ENCODE data around the gene SAMD14.

Gene SAMD14

DNA sequence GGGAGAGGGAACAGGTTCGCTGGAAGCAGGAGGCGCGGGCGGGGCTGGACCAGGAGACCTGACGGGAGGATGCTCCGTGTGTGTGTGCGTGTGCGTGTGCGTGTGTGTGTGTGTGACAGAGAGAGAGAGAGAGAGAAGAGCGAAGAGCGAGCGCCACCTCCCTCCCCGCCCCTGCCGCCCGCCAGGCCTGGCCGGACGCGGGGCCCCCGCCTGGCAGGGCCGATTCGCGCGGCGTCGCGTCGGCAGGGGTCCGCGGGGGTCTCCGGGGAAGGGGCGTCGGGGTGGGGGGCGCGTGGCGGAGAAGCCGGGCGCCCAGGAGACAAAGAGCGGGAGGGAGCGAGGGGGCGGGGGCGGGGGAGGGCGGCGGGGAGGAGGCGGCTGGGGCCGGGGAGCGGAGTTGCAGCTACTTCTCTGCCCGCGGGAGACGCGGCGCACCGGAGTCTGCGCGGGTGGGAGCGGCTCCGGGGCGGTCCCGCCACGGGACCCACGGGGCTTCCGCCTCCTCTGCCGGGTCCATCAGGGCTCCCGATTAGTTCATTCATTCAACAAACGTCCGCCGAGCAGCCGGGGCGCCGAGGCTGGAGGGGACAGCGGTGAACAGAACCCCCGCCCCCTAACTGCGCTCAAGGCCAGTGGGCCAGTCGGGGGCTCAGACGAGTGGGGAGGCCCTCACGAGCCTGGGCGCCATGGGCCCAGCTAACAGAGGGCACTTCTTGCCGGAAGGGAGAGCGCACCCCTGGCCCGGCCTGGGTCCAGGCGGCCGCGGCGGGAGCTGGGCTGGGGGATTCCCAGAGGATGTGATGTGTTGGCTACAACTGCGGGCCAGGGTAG, at the start of gene SAMD14:
TSS of gene SAMD14 (minus strand) at position 433 of the 831 bp plus-strand sequence. CDS start 5,201 bp downstream, outside the sequence.
- DNase-seq (ENCODE audit: low read depth), result no peak

DNA sequence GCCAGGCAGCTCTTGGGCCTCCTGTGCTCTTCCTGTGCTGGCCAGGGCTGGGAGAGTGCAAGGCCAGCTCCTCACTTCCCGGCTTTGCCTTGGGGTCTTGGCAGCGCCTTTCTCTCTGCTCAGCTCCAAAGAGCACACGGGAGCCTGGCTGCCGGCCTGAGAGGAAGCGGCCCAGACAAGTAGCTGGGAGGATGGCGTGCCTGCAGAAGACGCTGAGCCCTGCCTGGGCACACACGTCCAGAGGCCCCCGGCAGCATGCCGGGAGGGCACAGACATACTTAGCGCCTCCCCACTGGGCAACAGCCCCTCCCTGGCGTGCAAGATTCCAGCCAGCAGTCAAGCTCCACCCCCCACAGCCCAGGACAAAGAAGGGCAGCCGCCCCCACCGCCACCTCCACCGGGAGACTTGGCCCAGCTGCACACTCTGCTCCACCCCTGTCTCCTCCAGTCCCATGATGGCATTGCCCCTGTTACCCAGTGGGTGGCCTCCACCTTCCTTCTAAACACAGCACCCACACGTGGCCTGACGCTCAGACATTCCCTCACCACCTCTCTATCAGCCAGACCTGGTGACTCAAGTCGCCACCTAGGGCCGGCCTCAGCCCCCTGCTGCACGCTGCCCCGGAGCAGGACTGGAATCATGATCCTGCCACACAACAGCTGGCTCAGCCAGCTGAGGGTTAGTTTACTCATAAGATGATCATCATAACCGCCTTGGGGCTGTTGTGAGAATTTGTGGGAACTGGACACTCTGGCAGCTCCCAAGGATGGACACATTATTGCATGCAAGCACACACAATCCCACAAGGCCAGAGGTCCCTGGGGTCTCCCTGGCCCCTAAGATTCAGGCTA, 48.2 kb upstream of the SAMD14 start:
- peak; percentile 32 for DNase-seq (ENCODE audit: low read depth)

DNA sequence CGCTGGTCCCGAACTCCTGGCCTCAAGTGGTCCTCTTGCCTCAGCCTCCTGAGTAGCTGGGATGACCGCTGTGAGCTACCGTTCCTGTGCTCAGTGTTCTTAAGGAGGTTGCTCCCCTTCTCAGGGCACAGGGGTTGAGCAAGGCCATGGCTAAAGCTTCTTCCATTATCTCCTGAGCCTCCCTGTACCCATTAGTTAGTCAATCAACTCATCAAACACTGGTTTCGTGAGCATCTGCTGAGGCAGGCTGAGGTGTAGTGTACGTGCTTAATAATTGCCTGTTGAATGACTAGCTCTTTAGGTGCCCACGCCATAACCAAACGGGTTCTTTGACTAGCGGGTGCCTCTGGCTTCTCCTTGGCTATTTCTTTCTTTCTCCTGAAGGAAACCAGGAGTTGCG, 47.5 kb upstream of the SAMD14 start:
- no peak for DNase-seq (ENCODE audit: low read depth)

DNA sequence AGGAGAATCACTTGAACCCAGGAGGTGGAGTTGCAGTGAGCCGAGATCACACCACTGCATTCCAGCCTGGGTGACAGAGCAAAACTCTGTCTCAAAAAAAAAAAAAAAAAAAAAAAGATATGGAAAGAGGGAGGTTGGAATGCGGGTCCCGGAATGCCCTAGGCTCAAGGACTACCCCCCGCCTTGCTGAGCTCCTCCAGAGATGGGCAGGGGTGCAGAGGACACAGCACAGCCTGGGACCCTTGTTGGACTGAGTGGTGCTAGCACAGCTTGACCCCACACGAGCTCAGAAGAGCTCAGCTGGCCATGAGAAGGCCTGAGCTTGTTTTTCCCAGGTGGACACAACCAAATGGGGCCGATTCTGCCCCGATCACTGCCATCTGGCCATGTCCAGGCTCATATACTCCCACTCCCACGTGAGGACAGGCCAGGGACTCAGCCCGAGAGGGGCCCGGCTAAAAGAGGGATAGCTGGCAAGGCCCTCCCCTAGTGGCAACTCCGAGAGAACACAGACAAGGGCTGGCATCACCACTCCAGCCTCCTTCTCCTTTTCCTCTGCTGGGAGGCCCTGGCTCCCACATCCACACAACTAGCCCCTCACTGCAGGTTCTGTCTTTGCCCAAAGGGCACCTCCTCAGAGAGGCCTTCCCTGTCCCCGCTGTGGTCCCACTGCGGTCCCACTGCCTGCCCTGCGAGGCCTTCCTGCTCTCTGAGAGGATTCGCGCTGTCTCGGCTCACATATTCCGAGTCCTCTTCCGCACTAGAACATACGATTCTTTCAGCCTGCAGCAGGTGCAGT, 46.8 kb upstream of the SAMD14 start:
- DNase-seq (ENCODE audit: low read depth), result no peak

DNA sequence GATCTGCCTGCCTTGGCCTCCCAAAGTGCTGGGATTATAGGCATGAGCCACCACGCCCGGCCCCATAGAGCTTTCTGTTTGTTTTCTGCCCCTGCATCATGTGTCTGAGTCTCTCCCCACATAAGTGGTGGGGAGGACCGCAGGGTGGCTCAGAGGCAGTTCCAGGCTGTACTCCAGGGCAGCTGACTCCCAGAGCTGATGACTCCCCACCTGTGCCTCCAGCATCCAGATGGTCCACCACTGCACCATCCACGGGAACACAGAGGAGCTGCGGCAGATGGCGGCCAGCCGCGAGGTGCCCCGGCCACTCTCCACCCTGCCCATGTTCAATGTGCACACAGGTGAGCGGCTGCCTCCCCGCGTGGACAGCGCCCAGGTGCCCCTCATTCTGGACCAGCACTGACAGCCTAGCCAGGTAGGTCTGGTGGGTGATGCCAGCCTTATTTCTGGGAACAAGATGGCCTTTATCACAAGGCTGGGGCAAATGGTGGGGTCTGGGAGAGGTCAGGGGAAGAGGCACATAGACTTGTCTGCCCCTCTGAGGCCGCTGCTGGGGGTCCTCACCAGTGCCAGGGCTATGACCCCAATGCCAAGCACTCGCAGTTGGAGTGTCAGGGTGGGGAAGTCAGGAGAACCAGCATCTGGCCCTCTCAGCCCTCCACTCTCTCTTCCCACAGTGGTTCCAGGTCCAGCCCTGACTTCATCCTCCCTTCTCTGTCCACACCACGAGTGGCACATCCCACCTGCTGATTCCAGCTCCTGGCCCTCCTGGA, 45.3 kb upstream of the SAMD14 start:
- no peak for DNase-seq (ENCODE audit: low read depth)

DNA sequence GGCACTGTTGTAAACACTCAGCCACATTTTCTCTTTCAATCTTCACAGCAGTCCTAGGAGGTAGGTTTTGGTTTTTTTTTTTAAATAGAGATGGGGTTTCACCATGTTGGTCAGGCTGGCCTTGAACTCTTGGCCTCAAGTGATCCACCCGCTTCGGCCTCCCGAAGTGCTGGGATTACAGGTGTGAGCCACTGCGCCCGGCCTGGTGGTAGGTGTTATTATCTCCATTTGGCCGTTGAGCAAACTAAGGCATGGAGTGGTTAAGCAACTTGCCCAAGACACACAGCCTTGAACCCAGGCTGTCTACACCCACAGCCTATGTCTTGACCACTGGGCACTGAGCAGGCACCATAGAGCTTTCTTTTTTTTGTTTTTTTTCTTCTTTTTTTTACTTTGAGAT, 44.5 kb upstream of the SAMD14 start:
- no peak for DNase-seq (ENCODE audit: low read depth)

DNA sequence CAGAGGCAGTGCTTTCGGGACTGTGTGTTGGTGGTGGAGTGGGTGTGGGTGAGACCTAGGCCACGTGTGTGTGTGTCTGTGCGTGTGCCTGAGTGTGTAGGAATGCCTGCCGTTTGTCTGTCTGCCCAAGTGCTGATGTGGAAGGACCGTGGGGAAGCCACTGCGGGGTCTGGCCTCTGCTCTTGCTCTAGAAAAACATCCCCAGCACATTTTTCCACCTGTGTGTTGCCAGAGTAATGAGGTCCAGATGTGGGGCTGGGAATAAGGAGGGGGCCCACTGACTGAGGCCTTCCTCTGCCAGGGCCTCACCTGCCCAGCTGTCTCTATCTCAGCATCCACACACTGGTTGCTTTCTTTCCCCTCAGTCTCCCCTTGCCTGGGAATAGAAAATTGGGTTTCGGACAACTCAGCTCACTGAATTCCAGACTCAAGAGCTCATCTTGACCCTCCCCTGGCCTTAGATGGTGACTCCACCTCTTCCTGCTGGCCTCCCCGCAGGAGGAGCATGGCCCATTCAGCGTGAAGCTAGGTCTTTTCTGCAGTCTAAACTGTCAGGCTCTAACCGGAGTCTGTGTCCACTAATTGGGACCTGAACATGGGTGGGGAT, 43.5 kb upstream of the SAMD14 start:
- no peak for DNase-seq (ENCODE audit: low read depth)

DNA sequence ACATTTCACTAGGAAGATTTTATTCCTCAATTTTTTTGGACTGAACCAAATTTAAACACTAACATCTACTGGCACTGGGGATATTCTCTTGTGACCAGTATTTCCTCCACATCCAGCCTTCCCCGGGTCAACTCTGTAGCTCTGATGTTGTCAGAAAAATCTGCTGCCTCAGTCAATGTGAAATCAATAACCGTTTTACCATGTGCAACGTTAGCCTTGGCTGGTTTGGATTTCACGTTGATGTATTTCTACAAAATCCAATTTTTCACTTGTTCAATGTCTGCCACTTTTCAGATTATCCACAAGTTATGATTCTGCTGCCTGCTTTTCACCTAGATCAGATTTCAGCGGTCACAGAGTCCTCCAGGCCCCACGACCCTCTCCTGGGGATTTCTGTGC, 43.0 kb upstream of the SAMD14 start:
- no peak for DNase-seq (ENCODE audit: low read depth)

DNA sequence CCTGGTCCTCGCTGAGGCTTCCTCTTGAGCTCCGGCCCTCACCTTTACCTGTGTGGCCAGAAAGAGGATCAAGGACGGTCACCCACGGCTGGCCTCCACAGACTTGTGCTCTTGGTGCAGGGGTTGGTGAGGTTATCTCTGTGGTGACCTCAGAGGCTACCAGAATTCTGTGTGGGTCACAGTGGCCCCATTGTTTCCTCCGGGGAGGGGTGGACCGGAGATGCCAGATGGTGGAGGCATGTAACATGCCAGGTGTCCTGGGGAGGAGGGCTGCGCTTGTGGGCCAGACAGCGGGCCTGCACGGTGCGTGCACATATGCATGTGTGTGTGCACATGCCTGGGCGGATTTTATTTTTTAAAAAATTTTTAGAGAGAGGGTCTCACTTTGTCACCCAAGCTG, 42.2 kb upstream of the SAMD14 start:
- DNase-seq (ENCODE audit: low read depth), result no peak

DNA sequence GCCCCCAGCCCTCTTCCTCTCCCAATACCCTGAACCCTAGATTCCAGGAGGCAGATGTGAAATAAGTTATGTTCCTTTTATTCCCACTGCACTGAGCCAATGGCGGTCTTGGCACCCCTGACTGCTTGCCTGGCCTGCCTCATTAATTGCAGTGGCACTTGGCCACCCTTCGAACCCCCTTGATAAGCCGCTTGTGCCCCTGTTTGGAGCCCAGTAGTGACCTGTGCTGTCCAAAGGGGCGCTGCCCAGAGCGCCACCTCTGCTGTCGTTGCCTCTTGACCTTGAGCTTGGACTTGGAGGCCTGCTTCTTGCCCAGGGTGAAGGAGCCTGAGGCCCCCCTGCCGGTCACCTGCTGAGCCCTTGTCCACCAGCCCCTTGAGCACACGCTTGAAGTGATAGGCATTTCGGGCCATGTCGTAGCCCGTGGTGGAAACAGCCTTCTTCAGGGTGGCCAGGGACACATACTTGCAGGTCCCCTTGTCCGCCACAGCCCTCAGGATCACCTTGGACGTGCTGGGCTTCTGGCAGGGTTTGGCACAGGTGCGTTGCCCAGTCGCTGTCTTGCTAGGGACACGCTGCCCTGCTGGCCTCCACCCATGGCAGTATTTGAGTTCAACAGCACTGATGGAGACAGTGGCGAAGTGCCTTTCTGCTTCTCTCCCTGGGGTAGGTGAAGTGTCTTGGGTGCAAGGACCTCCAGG, 41.6 kb upstream of the SAMD14 start:
- DNase-seq (ENCODE audit: low read depth), result no peak

DNA sequence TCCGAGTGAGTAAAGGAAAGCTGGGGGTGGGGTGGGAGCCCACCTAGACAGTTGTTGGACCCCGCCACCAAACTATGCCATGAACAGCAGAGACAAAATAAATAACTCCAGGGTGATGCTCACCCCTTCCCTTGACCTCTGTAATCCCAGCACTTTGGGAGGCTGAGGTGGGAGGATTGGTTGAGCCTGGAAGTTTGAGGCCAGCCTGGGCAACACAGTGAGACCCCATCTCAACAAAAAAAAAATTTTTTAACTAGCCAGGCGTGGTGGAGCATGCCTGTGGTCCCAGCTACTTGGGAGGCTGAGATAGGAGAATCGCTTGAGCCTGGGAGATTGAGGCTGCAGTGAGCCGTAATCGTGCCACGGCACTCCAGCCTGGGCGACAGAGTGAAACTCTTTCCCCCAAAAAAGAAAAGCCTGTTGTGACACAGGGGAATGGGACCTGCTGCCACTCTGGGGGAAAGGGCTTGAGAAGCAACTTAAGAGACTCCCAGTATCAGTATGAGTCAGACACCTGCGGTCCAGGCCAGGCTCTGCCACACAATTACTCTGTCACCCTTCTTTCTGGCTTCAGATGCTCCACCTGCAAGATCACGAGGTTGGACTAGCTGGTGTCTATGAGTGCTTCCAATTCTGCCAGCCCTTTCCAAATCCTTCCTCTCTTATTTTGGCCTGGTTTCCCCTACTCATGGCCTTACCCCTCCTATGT, 40.9 kb upstream of the SAMD14 start:
- no peak for DNase-seq (ENCODE audit: low read depth)

DNA sequence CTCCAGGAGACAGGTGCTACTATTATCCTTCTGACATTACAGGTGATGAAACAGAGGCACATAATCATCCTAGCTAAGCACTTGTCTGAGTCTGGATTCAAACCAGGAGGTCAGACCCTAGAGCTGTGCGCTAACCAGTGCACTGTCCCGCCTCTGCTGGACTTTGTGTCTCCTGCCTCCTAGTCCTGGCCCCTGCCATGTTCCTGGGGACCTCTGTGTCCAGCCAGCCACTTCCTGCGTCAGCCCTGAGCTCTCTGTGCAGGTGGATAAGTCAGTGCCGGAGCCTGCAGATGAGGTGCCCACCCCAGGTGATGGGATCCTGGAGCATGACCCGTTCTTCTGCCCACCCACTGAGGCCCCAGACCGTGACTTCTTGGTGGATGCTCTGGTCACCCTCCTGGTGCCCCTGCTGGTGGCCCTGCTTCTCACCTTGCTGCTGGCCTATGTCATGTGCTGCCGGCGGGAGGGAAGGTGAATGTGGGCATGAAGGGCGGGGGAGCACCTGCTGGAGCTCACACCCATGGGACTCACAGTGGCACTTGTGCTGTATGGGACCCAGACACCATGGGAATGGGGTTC, 40.0 kb upstream of the SAMD14 start:
- DNase-seq (ENCODE audit: low read depth), result no peak

DNA sequence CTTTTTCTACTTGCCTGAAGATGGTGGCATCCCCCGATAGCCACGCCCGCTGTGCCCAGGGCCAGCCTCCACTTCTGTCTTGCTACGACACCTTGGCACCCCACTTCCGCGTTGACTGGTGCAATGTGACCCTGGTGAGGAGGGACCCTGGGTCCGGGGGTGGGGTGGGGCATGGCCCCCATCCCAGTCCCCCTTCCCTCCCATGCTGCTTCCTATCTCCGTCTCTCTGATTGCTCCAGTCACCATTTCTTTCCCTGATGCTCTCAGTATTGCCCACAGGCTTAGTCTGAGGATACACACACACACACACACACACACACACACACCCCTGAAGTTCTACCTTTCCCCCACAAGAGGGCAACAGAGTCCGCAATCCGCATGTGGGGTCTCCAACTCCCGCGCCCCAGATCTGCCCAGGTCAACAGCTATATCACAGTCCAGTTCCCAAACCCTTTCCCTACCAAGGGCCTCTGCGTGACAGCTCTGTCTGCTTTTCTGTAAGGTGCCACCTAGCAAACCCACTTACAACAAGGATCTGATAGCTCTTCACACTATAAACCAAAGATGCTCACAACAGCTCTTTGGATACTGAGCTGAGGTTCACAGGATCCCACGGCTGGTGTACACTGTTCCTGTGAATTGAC, 39.3 kb upstream of the SAMD14 start:
- peak; percentile 49 for DNase-seq (ENCODE audit: low read depth)

DNA sequence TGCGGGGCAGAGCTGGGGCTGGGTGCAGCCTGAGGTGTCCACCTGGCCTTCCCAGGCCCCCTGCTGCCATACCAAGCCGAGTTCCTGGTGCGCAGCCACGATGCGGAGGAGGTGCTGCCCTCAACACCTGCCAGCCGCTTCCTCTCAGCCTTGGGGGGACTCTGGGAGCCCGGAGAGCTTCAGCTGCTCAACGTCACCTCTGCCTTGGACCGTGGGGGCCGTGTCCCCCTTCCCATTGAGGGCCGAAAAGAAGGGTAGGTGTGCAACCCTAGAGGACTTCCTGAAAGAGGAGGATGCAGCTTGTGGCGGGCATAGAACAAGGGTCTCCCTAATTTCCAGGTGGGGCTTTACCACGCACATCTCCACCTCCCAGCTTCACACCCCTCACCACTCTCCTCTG, 38.4 kb upstream of the SAMD14 start:
- DNase-seq (ENCODE audit: low read depth), result no peak

DNA sequence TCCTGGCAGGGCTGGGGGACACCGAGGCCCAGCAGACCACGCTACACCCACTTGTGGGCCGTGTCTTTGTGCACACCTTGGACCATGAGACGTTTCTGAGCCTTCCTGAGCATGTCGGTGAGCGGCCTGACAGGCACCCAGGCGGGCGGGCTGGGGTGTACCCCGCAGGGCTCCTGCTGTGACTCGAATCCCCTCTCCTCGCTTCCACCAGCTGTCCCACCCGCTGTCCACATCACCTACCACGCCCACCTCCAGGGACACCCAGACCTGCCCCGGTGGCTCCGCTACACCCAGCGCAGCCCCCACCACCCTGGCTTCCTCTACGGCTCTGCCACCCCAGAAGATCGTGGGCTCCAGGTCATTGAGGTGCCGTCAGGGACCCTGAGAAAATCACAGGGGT, 37.4 kb upstream of the SAMD14 start:
- no peak for DNase-seq (ENCODE audit: low read depth)

DNA sequence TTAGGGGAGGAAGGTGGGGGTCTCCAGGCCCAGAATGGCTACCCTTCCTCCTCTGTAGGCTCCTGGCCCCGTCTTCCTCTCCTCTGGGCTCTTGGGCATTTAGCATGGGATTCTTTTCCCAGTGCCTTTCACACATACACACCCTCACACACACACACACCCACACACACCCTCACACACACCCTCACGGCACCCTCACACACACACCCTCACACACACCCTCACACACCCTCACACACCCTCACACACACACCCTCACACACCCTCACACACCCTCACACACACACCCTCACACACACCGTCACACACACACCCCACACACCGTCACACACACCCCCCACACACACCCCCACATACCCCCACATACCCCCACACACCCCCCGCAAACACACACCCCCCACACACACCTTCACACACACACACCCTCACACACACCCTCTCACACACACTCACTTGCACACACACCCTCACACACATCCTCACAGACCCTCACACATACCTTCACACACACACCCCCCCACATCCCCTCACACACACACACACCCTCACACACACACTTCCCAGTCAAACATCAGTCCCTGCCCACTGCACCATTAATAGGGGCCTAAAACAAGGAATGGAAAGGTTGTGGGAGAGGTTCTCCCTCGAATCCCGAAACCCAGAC, 36.7 kb upstream of the SAMD14 start:
- DNase-seq (ENCODE audit: low read depth), result no peak

DNA sequence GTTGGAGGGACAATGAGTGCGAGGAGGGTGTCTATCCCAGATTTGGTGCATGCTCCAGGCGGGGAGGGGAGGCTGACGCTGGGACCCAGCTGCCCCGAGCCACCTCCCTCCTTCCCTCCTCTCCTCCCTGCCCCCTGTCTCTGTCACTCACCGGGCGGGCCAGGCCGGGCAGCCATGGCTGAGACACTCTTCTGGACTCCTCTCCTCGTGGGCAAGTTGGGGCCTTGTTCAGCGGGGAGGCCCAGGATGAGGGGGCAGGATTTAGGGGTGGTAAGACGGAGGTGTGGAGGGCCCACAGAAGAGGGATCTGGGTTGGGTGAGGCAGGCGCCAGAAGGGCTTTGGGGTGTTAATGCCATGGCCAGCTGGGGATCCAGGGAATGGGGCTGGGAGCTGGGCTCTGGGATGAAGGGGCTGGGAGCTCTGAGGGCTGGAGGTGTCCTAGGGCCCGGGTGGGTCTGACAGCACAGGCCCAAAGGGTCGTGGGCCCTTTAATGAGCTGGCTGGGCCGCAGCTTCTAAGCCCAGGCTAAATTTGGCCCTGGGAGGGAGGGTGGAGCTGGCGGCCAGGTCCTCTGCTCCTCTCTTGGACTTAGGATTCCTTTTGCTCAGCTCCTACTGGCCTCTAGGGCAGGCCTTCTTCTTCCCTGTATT, 36.0 kb upstream of the SAMD14 start, which contains the start of gene SGCA:
TSS of gene SGCA (plus strand) at position 139 of the 651 bp plus-strand sequence. CDS start at position 175, 36 bp downstream.
- DNase-seq (ENCODE audit: low read depth), result no peak

DNA sequence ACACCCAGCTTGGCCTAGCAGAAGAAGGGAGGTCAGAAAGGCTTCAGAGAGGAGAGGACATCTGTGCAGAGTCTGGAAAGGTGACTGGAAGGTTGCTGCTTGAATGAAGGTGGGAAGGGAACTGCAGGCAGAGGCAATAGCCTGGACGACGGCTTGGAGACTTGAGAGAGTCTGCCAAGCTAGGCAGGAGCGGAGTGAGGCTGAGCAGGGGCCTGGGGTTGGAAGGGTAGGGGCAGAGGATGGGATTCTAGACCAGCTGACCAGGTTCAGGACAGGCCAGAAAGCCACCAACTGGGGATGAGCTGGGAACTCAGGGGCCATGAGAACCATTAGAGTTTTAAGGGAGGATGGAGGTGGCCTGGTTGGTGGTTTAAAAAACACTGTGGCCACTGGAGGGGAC, 35.5 kb upstream of the SAMD14 start:
- no peak for DNase-seq (ENCODE audit: low read depth)
